Upper lobe of left lung (tissue), 6 donors: ENCODE data around the gene CCK. TPM values are rescaled to one million over a fixed set of nuclear protein-coding genes. Genes with fewer than 3 reads are reported as not detected.

Experiments
- ATAC-seq, 2 donors: fragments of 200-7000 bp; cut with Tn5 transposase; one replicate each; pipeline ENCODE4 v1.9.1; 2022; ENCODE audit warnings: mild to moderate bottlenecking in 2 of 2, moderate library complexity in 2 of 2; ENCODE audit not compliant: low FRiP score in 2 of 2
- DNase-seq, 2 donors: peaks; one replicate each; pipeline ENCODE4 v3.0.0-alpha.2; 2019 to 2020
- H3K27ac ChIP-seq, 4 donors: fragments of 200-600 bp; sonication (generic); one replicate each; pipeline ENCODE4 v1.5.1; 2016 to 2019
- H3K27me3 ChIP-seq, 4 donors: fragments of 200-600 bp; sonication (generic); one replicate each; pipeline ENCODE4 v1.5.1; 2017 to 2019
- H3K36me3 ChIP-seq, 4 donors: fragments of 200-600 bp; sonication (generic); one replicate each; pipeline ENCODE4 v1.5.1; 2016 to 2019
- H3K4me1 ChIP-seq, 4 donors: fragments of 200-600 bp; sonication (generic); one replicate each; pipeline ENCODE4 v1.5.1; 2018 to 2019
- H3K4me3 ChIP-seq, 4 donors: fragments of 200-600 bp; sonication (generic); one replicate each; pipeline ENCODE4 v1.5.1; 2017 to 2019; ENCODE audit warnings: mild to moderate bottlenecking in 2 of 4, moderate library complexity in 1 of 4
- H3K9me3 ChIP-seq, 4 donors: fragments of 200-600 bp; sonication (generic); one replicate each; pipeline ENCODE4 v1.5.1; 2018 to 2019
- EP300 ChIP-seq, 4 donors: sonication (generic); formaldehyde crosslinking; IDR thresholded peaks; one replicate each; pipeline ENCODE4 v1.5.1; 2017; ENCODE audit warnings: antibody characterized with exemption in 4 of 4, control low read depth in 2 of 4
- POLR2A ChIP-seq, 4 donors: fragments of 450-650 bp; IDR thresholded peaks; one replicate each; pipeline ENCODE4 v1.5.1; 2016 to 2017; ENCODE audit warnings: antibody characterized with exemption in 4 of 4, mild to moderate bottlenecking in 2 of 4
- POLR2AphosphoS5 ChIP-seq, 2 donors: sonication (generic); formaldehyde crosslinking; IDR thresholded peaks; one replicate each; pipeline ENCODE4 v1.5.1; 2017; ENCODE audit warnings: antibody characterized with exemption in 2 of 2
- WGBS, 2 donors: methylation state at CpG; one replicate each; pipeline ENCODE4 v1.1.5; 2017 to 2018; 5-methylcytosine and 5-hydroxymethylcytosine counted together
- total RNA-seq, 6 donors: library from RNA; depleted of rRNA in 4 of 6; stranded (reverse); fragments of >200 nt in 4 of 6; gene quantifications; one replicate each; pipeline versions ENCODE4 v1.1.0 to v1.2.1, GENCODE V29; 2016 to 2021
- TF ChIP-seq, protein P1 (sequence below), 6 experiments: fragments of 450-650 bp in 4 of 6; fragments of 200-600 bp in 2 of 6; sonication (generic) in 2 of 6; IDR thresholded peaks; one replicate each; pipeline ENCODE4 v1.5.1; 2016 to 2019; ENCODE audit warnings: antibody characterized with exemption in 6 of 6
- donor health status: DM: no; HTN: no; CAD: no; lungs with moderate emphysema.
- donor health status: DM: no; HTN: yes; CAD: no; lungs with severe emphysema.

Gene CCK
- total RNA-seq, 6 donors from 2014 or later, result 2.0 to 7.3 (median 3.3) TPM; not detected in 3

DNA sequence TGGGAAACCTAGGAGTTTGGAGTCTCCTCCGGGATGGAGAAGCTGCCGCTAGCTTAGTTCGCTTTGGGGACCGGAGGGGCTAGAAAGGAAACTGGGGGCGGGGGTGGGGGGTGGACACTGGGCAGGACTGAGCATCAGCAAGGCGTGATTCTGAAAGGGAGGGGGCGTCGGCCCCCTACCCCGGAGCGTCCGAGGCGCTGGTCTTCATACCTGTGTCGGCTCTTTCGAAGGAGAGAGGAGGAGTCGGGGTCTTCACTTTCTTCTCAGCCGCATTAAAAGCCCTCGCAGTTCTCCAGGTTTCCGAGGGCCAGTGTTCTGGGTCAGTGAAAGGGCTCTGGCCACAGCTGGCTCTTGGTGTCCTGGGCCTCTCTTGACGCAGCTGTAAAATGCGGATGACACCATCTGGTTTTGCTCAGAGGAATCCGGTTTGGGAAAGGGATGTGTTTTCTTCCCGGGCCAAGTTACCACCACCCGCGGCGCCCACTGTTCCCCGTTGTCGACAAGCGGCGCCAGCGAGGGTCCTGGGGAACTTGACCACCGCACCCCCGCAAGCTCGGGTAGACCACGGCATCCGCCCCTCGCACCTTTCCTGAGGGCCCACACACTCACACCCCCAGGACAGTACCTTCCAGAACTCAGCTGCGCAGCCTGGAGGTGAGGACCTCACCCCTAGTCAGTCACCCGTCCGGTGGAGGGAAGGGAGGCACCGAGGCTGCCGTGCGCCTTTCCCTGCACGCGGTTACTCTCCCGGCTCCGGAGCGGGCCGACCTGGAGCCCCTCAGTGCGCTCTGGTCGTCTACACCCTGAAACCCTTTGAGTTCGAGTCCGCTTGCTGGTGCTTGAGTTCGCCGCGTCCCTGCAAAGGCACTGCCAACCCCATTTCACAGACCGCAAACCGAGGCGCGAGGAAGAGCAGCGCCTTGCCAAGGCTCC lies 660 bp downstream of the CCK start:
- Histone ChIP-seq H3K27me3 (peaks cover 0 to 30% (median 11%) of the 10 kb centered on the region in 4 donors), H3K9me3 (no peaks in the 10 kb centered on the region), H3K27ac (no peak overlapping the region), H3K4me1 (peaks cover 8 to 28% (median 14%) of the 10 kb centered on the region in 4 donors), H3K36me3 (no peaks in the 10 kb centered on the region), H3K4me3 (peak overlapping the region in 1 of 4 donors; percentile 7)
- TF ChIP-seq, protein P1, sequence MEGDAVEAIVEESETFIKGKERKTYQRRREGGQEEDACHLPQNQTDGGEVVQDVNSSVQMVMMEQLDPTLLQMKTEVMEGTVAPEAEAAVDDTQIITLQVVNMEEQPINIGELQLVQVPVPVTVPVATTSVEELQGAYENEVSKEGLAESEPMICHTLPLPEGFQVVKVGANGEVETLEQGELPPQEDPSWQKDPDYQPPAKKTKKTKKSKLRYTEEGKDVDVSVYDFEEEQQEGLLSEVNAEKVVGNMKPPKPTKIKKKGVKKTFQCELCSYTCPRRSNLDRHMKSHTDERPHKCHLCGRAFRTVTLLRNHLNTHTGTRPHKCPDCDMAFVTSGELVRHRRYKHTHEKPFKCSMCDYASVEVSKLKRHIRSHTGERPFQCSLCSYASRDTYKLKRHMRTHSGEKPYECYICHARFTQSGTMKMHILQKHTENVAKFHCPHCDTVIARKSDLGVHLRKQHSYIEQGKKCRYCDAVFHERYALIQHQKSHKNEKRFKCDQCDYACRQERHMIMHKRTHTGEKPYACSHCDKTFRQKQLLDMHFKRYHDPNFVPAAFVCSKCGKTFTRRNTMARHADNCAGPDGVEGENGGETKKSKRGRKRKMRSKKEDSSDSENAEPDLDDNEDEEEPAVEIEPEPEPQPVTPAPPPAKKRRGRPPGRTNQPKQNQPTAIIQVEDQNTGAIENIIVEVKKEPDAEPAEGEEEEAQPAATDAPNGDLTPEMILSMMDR (IDR thresholded peaks at IDR 0.05), result no peak
- TF ChIP-seq EP300 (IDR thresholded peaks at IDR 0.05) (no peak), POLR2A (IDR thresholded peaks at IDR 0.05) (no peak), POLR2AphosphoS5 (IDR thresholded peaks at IDR 0.05) (no peak)
- peak in 1 of 2 donors; percentile 13 for ATAC-seq
- peak in 1 of 2 donors; percentile 61 for DNase-seq
- 10 to 17% methylated on average over 49 to 52 of the region's 60 CpGs for WGBS, 2 donors

DNA sequence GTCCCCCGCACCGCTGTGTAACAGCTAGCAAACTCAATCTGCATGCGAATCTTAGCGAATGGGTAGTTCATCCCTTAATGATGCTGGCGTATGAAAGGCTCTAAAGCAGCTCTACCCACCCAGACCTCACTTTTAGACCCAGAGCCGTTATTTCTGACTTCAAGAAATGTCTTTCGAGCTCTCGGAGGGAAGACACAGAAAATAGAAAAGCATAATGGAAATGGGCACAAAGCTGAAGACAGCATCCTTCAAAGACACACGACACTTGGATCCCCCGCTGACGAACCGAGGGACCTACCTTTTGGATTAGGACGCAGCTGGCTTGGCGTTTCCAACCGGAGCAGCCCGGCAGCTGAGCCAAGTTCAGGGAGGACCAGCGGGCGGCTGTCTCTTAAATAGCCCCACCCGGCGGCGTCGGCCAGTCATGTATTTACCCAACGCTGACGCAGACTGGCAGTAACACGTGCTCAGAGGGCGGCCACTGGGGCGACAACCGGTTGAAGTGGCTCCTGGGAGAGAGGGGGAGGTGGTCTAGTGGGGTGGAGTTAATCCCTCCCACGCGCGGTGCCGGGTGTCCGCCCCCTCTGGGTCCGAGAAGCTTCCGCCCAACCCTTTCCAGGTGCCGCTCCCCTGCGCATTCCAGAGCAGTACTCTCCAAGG lies 1.5 kb downstream of the CCK start:
- Histone ChIP-seq H3K27me3 (peaks cover 0 to 30% (median 11%) of the 10 kb centered on the region in 4 donors), H3K27ac (no peak overlapping the region), H3K9me3 (no peaks in the 10 kb centered on the region), H3K4me3 (peak overlapping the region in 1 of 4 donors; percentile 7), H3K36me3 (no peaks in the 10 kb centered on the region), H3K4me1 (peaks cover 8 to 28% (median 14%) of the 10 kb centered on the region in 4 donors)
- peak in 1 of 2 donors; percentile 9 for TF ChIP-seq POLR2AphosphoS5 (IDR thresholded peaks at IDR 0.05)
- TF ChIP-seq POLR2A (IDR thresholded peaks at IDR 0.05), result no peak
- ATAC-seq, result peak; percentile 56 to 67
- peak; percentile 34 to 88 for DNase-seq
- 12 to 16% methylated on average over 25 to 35 of the region's 37 CpGs for WGBS, 2 donors

DNA sequence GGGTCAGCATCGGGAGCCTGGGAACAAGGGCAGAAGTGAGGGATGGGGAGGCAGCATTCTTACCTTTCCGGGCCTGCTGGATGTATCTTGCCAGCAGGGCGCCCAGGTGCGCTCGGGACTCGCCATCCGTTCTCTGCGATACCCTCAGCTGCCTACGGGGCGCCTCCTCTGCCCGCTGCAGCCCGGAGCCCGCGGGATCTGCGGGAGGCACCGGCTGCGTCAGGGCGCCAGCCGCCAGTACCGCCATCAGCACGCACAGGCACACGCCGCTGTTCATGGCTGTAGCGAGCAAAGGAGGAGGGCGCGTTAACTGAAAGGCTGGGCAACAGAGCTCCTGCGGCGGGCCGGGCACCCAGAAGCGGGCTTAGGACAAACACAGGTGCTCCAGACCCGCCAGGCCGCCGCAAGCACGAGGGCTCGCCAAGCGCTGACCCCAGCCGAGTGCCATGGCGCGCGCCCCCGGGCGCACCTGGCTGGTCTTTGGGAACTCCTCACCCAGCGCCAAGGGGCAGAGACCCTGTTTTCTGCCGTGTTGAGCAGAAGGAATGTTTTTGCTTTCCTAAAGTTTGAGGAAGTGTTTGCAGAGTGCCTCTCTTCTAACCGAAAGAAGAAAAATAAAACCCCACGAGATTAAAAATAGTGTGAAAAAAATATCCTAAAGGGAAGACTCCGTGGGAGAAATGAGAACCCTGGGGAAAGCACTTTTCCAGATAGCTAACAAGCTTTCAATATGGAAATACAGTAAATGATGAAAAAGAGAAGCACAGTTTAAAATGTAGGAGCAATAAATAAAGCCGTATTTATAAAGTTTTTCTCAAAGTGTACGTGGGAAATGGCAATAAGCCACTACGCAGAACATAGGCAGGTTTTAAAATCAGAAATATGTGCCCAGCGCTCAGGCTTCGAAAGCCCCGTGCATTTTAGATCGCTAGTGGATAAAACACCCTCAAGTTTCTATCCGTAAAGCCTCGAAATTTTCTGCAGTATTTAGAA lies 2.3 kb downstream of the CCK start:
- H3K27me3 ChIP-seq, result peaks cover 0 to 30% (median 11%) of the 10 kb centered on the region in 4 donors

DNA sequence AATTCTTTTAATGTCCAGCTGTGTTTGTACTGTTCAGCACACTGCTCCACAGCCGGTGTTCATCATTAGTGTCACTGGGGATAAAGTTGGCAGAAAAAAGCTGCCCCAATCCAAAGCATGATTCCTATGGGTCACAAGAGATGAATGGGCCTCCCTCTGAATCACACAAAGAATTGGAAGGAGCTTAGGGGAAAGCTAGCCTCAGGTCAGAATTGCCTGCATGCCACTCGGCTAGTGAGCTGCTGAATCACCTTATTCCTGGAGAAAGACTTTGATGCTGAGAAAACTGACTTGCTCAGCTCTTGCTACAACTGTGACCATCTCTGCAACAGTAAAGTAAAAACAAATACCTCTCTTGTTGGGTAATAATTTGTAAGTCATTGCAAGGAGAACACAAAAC lies 3.5 kb downstream of the CCK start:
- 35 to 44% methylated on average over 2 of the region's 2 CpGs for WGBS, 2 donors
- no peaks in the 10 kb centered on the region for H3K9me3 ChIP-seq
- peaks cover 8 to 28% (median 14%) of the 10 kb centered on the region in 4 donors for H3K4me1 ChIP-seq
- peaks cover 0 to 30% (median 11%) of the 10 kb centered on the region in 4 donors for H3K27me3 ChIP-seq
- H3K4me3 ChIP-seq, result no peak overlapping the region
- no peak overlapping the region for H3K27ac ChIP-seq
- DNase-seq, result no peak
- ATAC-seq, result no peak
- no peaks in the 10 kb centered on the region for H3K36me3 ChIP-seq
- TF ChIP-seq, protein P1 (IDR thresholded peaks at IDR 0.05), result no peak
- TF ChIP-seq EP300 (IDR thresholded peaks at IDR 0.05) (no peak), POLR2A (IDR thresholded peaks at IDR 0.05) (no peak), POLR2AphosphoS5 (IDR thresholded peaks at IDR 0.05) (no peak)

More for the DNA sequence above, 2.3 kb downstream of the CCK start:
- no peaks in the 10 kb centered on the region for H3K9me3 ChIP-seq
- peak overlapping the region in 3 of 4 donors; percentile 12 to 24 (median 20) for H3K4me3 ChIP-seq
- no peaks in the 10 kb centered on the region for H3K36me3 ChIP-seq
- H3K4me1 ChIP-seq, result peaks cover 8 to 28% (median 14%) of the 10 kb centered on the region in 4 donors
- H3K27ac ChIP-seq, result no peak overlapping the region
- ATAC-seq, result peak in 1 of 2 donors; percentile 30
- WGBS, 2 donors, result 14 to 35% methylated on average over 13 to 47 of the region's 56 CpGs
- TF ChIP-seq EP300 (IDR thresholded peaks at IDR 0.05) (no peak), POLR2A (IDR thresholded peaks at IDR 0.05) (no peak)
- TF ChIP-seq, protein P1 (IDR thresholded peaks at IDR 0.05), result peak in 1 of 6 experiments; percentile 34
- peak in 1 of 2 donors; percentile 83 for DNase-seq
